H1 (cell line): Measurements from ENCODE around the gene PRKN. TPM values are rescaled to one million over a fixed set of nuclear protein-coding genes. Genes with fewer than 3 reads are reported as not detected.

Source experiments
- CTCF ChIA-PET: fragments of 300-600 bp; sonication (Branson Sonifier 250); formaldehyde crosslinking; loops from one replicate; lab custom pipeline; 2021; ENCODE audit not compliant: partially characterized antibody; lab: Charles Lee
- POLR2A ChIA-PET: fragments of 300-600 bp; sonication (Branson Sonifier 250); formaldehyde crosslinking; loops from one replicate; lab custom pipeline; 2021; ENCODE audit warnings: inconsistent platforms; ENCODE audit not compliant: partially characterized antibody; lab: Charles Lee
- DNase-seq, 2 experiments: peaks; one replicate each; pipeline versions ENCODE4 v3.0.0 to v3.0.0-alpha.2; 2010 to 2022; ENCODE audit warnings: low spot score in 2 of 2, low read depth in 1 of 2, mixed read lengths in 1 of 2
- FAIRE-seq: peaks from 2 replicates; lab custom pipeline; 2011; peaks lifted over from hg19 to GRCh38; lab: Jason Lieb, UNC
- H2AFZ ChIP-seq: 2 replicates; pipeline ENCODE4 v1.8.1; 2012; ENCODE audit warnings: low read length, inconsistent platforms
- H2AK5ac ChIP-seq: 2 replicates; pipeline ENCODE4 v1.6.1; 2013; ENCODE audit warnings: low read depth, low read length
- H2BK120ac ChIP-seq: replicated peaks from 2 replicates; pipeline ENCODE3; 2013; ENCODE audit warnings: low read depth, low read length, inconsistent platforms
- H2BK12ac ChIP-seq: 2 replicates; pipeline ENCODE4 v1.6.1; 2013; ENCODE audit warnings: low read depth, low read length
- H2BK15ac ChIP-seq: 2 replicates; pipeline ENCODE4 v1.6.1; 2013; ENCODE audit warnings: low read length
- H2BK20ac ChIP-seq: 2 replicates; pipeline ENCODE4 v1.6.1; 2013; ENCODE audit warnings: low read length
- H2BK5ac ChIP-seq: 2 replicates; pipeline ENCODE4 v1.6.1; 2013; ENCODE audit warnings: low read depth, low read length
- H3K14ac ChIP-seq: 2 replicates; pipeline ENCODE4 v1.6.1; 2013; ENCODE audit warnings: inconsistent platforms; ENCODE audit not compliant: insufficient read length
- H3K18ac ChIP-seq: 2 replicates; pipeline ENCODE4 v1.6.1; 2013; ENCODE audit warnings: low read length; ENCODE audit errors: extremely low read depth
- H3K23ac ChIP-seq: 2 replicates; pipeline ENCODE4 v1.6.1; 2013; ENCODE audit warnings: inconsistent platforms; ENCODE audit not compliant: insufficient read length
- H3K23me2 ChIP-seq: 2 replicates; pipeline ENCODE4 v1.6.1; 2013; ENCODE audit warnings: low read depth, low read length
- H3K27ac ChIP-seq: 2 replicates; pipeline ENCODE4 v1.6.1; 2011; ENCODE audit warnings: low read depth, low read length, inconsistent platforms
- H3K27me3 ChIP-seq, 4 experiments: replicated peaks in 1 of 4; 1 replicate in 1 of 4; 2 replicates in 3 of 4; pipeline versions ENCODE4 v1.6.1 to v1.8.1; 2011 to 2013; ENCODE audit warnings: low read length in 3 of 4, mild to moderate bottlenecking in 3 of 4, inconsistent platforms in 2 of 4, mixed read lengths in 2 of 4, moderate library complexity in 1 of 4; ENCODE audit not compliant: control insufficient read depth in 3 of 4, insufficient read depth in 3 of 4; ENCODE audit errors: extremely low read depth in 1 of 4
- H3K36me3 ChIP-seq, 4 experiments: 2 replicates each; pipeline versions ENCODE4 v1.6.1 to v1.8.1; 2011 to 2013; ENCODE audit warnings: mild to moderate bottlenecking in 4 of 4, low read length in 3 of 4, moderate library complexity in 2 of 4, control low read depth in 1 of 4, inconsistent platforms in 1 of 4; ENCODE audit not compliant: insufficient read depth in 4 of 4, control insufficient read depth in 2 of 4
- H3K4ac ChIP-seq: replicated peaks from 2 replicates; pipeline ENCODE3; 2013; ENCODE audit warnings: low read length, low read depth, mixed read lengths, inconsistent platforms; ENCODE audit not compliant: insufficient read length
- H3K4me1 ChIP-seq, 4 experiments: replicated peaks in 1 of 4; 1 replicate in 1 of 4; 2 replicates in 3 of 4; pipeline versions ENCODE4 v1.6.1 to v1.8.1; 2011 to 2013; ENCODE audit warnings: low read length in 3 of 4, inconsistent platforms in 2 of 4, mixed read lengths in 1 of 4; ENCODE audit not compliant: insufficient read depth in 4 of 4, control insufficient read depth in 3 of 4
- H3K4me2 ChIP-seq, 2 experiments: 2 replicates each; pipeline versions ENCODE4 v1.6.1 to v1.8.1; 2011 to 2013; ENCODE audit warnings: low read depth in 2 of 2, low read length in 2 of 2, control low read depth in 1 of 2, inconsistent platforms in 1 of 2, mild to moderate bottlenecking in 1 of 2; ENCODE audit not compliant: insufficient read depth in 1 of 2
- H3K4me3 ChIP-seq, 4 experiments: fragments of 200-600, 300-600 bp in 1 of 4; sonication (generic), shearing (Covaris generic), sonication (Bioruptor Twin) in 1 of 4; 2 replicates each; pipeline versions ENCODE4 v1.5.1 to v1.8.1; 2011 to 2016; ENCODE audit warnings: low read length in 4 of 4, low read depth in 3 of 4, control low read depth in 2 of 4, inconsistent platforms in 2 of 4, mild to moderate bottlenecking in 2 of 4, mixed read lengths in 1 of 4, moderate library complexity in 1 of 4; ENCODE audit not compliant: insufficient read depth in 2 of 4; ENCODE audit errors: extremely low read depth in 1 of 4
- H3K56ac ChIP-seq: replicated peaks from 2 replicates; pipeline ENCODE3; 2013; ENCODE audit warnings: low read depth, mild to moderate bottlenecking, mixed read lengths, low read length, inconsistent platforms; ENCODE audit not compliant: insufficient read length
- H3K79me1 ChIP-seq: 2 replicates; pipeline ENCODE4 v1.6.1; 2013; ENCODE audit warnings: low read depth, low read length, control low read depth
- H3K79me2 ChIP-seq, 2 experiments: 2 replicates each; pipeline versions ENCODE4 v1.6.1 to v1.8.1; 2012 to 2013; ENCODE audit warnings: low read length in 2 of 2, mild to moderate bottlenecking in 2 of 2, inconsistent platforms in 1 of 2; ENCODE audit not compliant: insufficient read depth in 2 of 2, control insufficient read depth in 1 of 2
- H3K9ac ChIP-seq, 4 experiments: replicated peaks in 1 of 4; 1 replicate in 1 of 4; 2 replicates in 3 of 4; pipeline versions ENCODE4 v1.6.1 to v1.8.1; 2011 to 2013; ENCODE audit warnings: low read depth in 3 of 4, low read length in 3 of 4, control low read depth in 2 of 4, mild to moderate bottlenecking in 2 of 4, moderate library complexity in 2 of 4, inconsistent platforms in 1 of 4; ENCODE audit errors: extremely low read depth in 1 of 4
- H3K9me3 ChIP-seq, 2 experiments: 2 replicates each; pipeline versions ENCODE4 v1.6.1 to v1.8.1; 2012 to 2013; ENCODE audit warnings: mild to moderate bottlenecking in 2 of 2, moderate library complexity in 2 of 2, control low read depth in 1 of 2, inconsistent platforms in 1 of 2, low read depth in 1 of 2, low read length in 1 of 2, mixed read lengths in 1 of 2; ENCODE audit not compliant: insufficient read depth in 2 of 2
- H4K20me1 ChIP-seq, 2 experiments: replicated peaks in 1 of 2; 2 replicates each; pipeline versions ENCODE3 to v1.8.1; 2011 to 2013; ENCODE audit warnings: inconsistent platforms in 2 of 2, low read length in 2 of 2, mild to moderate bottlenecking in 1 of 2; ENCODE audit not compliant: insufficient read depth in 2 of 2, control insufficient read depth in 1 of 2
- H4K5ac ChIP-seq: 2 replicates; pipeline ENCODE4 v1.6.1; 2013; ENCODE audit warnings: low read length, low read depth, mixed read lengths, inconsistent platforms; ENCODE audit not compliant: insufficient read length
- H4K8ac ChIP-seq: 2 replicates; pipeline ENCODE4 v1.8.0; 2013; ENCODE audit warnings: mild to moderate bottlenecking, moderate library complexity, low read length, inconsistent platforms; ENCODE audit not compliant: insufficient read depth; ENCODE audit errors: extremely low read depth
- H4K91ac ChIP-seq: replicated peaks from 2 replicates; pipeline ENCODE3; 2013; ENCODE audit warnings: low read length, mixed read lengths, inconsistent platforms; ENCODE audit not compliant: insufficient read length
- BCL11A ChIP-seq, 2 experiments: IDR thresholded peaks; one replicate each; pipeline ENCODE4 v1.6.1; 2011; ENCODE audit warnings: low read depth in 2 of 2, low read length in 2 of 2, mild to moderate bottlenecking in 2 of 2
- BRCA1 ChIP-seq: IDR thresholded peaks from 2 replicates; pipeline ENCODE4 v1.6.1; 2012; ENCODE audit warnings: low read depth, low read length, improper control_type of control experiment
- CREB1 ChIP-seq: IDR thresholded peaks from 2 replicates; pipeline ENCODE4 v1.6.1; 2012; ENCODE audit warnings: inconsistent platforms
- EGR1 ChIP-seq: IDR thresholded peaks from 2 replicates; pipeline ENCODE4 v1.6.1; 2011; ENCODE audit warnings: low read depth, low read length, borderline replicate concordance
- HDAC2 ChIP-seq, 2 experiments: fragments of 300-600 bp in 1 of 2; sonication (generic) in 1 of 2; IDR thresholded peaks; 2 replicates each; pipeline ENCODE4 v1.6.1; 2011 to 2012; ENCODE audit warnings: low read depth in 2 of 2, low read length in 2 of 2, mild to moderate bottlenecking in 2 of 2, moderate library complexity in 2 of 2, borderline replicate concordance in 1 of 2, inconsistent platforms in 1 of 2
- POU5F1 ChIP-seq: IDR thresholded peaks from 2 replicates; pipeline ENCODE4 v1.6.1; 2011; ENCODE audit warnings: low read depth, mild to moderate bottlenecking, low read length, moderate library complexity
- RFX5 ChIP-seq: IDR thresholded peaks from 2 replicates; pipeline ENCODE4 v1.6.1; 2011; ENCODE audit warnings: low read depth, low read length, improper control_type of control experiment, borderline replicate concordance
- SP2 ChIP-seq: IDR thresholded peaks from 2 replicates; pipeline ENCODE4 v1.6.1; 2012; ENCODE audit warnings: mild to moderate bottlenecking, low read length, inconsistent platforms
- SP4 ChIP-seq: IDR thresholded peaks from 2 replicates; pipeline ENCODE4 v1.6.1; 2012; ENCODE audit warnings: low read length, inconsistent platforms
- SRF ChIP-seq: IDR thresholded peaks from 2 replicates; pipeline ENCODE4 v1.6.1; 2011; ENCODE audit warnings: mild to moderate bottlenecking, low read depth, low read length, moderate library complexity
- USF2 ChIP-seq: IDR thresholded peaks from 2 replicates; pipeline ENCODE4 v1.6.1; 2011; ENCODE audit warnings: low read length, improper control_type of control experiment
- WGBS, 2 experiments: shearing (Covaris generic) in 1 of 2; methylation state at CpG; one replicate each; pipeline versions ENCODE4 v1.1.6 to v1.1.7; 2013 to 2015; ENCODE audit warnings: low lambda C conversion rate in 2 of 2, mixed read lengths in 2 of 2, inconsistent platforms in 1 of 2, low coverage in 1 of 2, missing lambda C conversion rate in 1 of 2; ENCODE audit not compliant: insufficient replicate concordance in 2 of 2, insufficient coverage in 1 of 2, insufficient read length in 1 of 2; ENCODE audit errors: extremely low coverage in 1 of 2, missing lambda C conversion rate in 1 of 2; 5-methylcytosine and 5-hydroxymethylcytosine counted together
- polyA plus RNA-seq, 7 experiments: library from polyadenylated mRNA; depleted of rRNA in 3 of 7; stranded (reverse) in 5 of 7; unstranded in 2 of 7; fragments of >200 nt in 5 of 7; fragments of 200-250 nt in 2 of 7; gene quantifications; 1 replicate in 5 of 7; 2 replicates in 1 of 7; 4 replicates in 1 of 7; pipeline versions ENCODE4 v1.2.1 to v1.2.3, GENCODE V29; 2011 to 2013; ENCODE audit warnings: missing spikeins in 2 of 7, mixed read lengths in 2 of 7
- total RNA-seq: library from RNA; stranded (reverse); fragmentation: NEBNext Ultra II Directional; extraction: Animal tissue kit (Norgen Biotek cat#: 25700); gene quantifications from 2 replicates; pipeline ENCODE4 v1.2.1, GENCODE V29; 2021
- TF ChIP-seq, protein P1 (sequence below): IDR thresholded peaks from 2 replicates; pipeline ENCODE4 v1.6.1; 2011; ENCODE audit warnings: low read depth, mild to moderate bottlenecking, low read length; ENCODE audit not compliant: insufficient read depth

PRKN gene
- total and polyA plus RNA-seq, 2 of the 8 experiments (the other 6 are each of a cell fraction or from before 2014, with no cell fraction given), result 0.13 to 0.29 TPM

DNA sequence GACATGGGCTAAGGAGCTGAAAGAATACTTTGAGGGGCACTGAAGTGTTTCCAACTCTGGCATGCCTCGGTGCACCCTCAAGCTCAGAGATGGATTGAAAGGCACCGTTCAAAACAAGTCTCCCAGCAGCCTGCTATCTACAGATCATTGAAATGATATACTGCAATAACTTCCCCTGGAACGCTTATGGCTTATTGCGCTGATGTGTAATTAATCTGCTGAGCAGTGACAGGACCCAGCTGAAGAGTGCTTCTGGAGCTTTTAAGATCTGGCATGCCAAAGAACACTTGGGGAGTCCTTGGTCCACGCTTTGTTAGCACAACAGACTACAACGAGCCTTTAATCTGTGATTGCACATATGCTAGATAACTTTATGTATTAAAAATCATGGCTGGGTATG, 708.2 kb downstream of the PRKN start:
- ChIA-PET CTCF (interaction anchor here (1.1 kb wide), 1 partner anchor 180 kb away, joined by 3 read pairs; no protein-coding TSS in a partner anchor), POLR2A (interaction anchor here (0.6 kb wide), 1 partner anchor 11 kb away, joined by 4 read pairs; no protein-coding TSS in a partner anchor)

More for the DNA sequence above, 708.2 kb downstream of the PRKN start:
- no peaks in the 10 kb centered on the region for H3K23me2 ChIP-seq
- no peak overlapping the region for H3K4me2 ChIP-seq
- no peak overlapping the region for H2AK5ac ChIP-seq
- 89% methylated on average over 6 of the region's 6 CpGs; no CpG with 5 or more reads in 1 of the 2 experiments for WGBS, 2 experiments
- H3K4me1 ChIP-seq, result no peaks in the 10 kb centered on the region
- H3K14ac ChIP-seq, result no peak overlapping the region
- H2BK12ac ChIP-seq, result no peak overlapping the region
- no peak overlapping the region for H4K5ac ChIP-seq
- no peak overlapping the region for H3K4ac ChIP-seq
- H3K27ac ChIP-seq, result no peak overlapping the region
- no peak overlapping the region for H2BK5ac ChIP-seq
- no peak overlapping the region for H4K8ac ChIP-seq
- no peaks in the 10 kb centered on the region for H3K79me1 ChIP-seq
- TF ChIP-seq SP2 (no peak), USF2 (no peak), SP4 (no peak), SRF (no peak), POU5F1 (no peak), HDAC2 (IDR thresholded peaks at IDR 0.05; ENCODE audit: borderline replicate concordance in 1 of 2, low read depth in 2 of 2, low read length in 2 of 2) (no peak), CREB1 (no peak), BCL11A (IDR thresholded peaks at IDR 0.05; ENCODE audit: low read depth in 2 of 2, low read length in 2 of 2) (no peak), BRCA1 (no peak), RFX5 (no peak), EGR1 (no peak)
- TF ChIP-seq, protein P1, sequence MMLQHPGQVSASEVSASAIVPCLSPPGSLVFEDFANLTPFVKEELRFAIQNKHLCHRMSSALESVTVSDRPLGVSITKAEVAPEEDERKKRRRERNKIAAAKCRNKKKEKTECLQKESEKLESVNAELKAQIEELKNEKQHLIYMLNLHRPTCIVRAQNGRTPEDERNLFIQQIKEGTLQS, result no peak
- H3K79me2 ChIP-seq, result no peaks in the 10 kb centered on the region
- H3K36me3 ChIP-seq, result no peaks in the 10 kb centered on the region
- no peak overlapping the region for H3K4me3 ChIP-seq
- H3K56ac ChIP-seq, result no peak overlapping the region
- no peak overlapping the region for H2BK120ac ChIP-seq
- no peak overlapping the region for H2BK20ac ChIP-seq
- no peak overlapping the region for H3K18ac ChIP-seq
- no peak overlapping the region for H4K91ac ChIP-seq
- no peak overlapping the region for H3K23ac ChIP-seq
- H3K9ac ChIP-seq, result no peak overlapping the region
- DNase-seq (no peak), FAIRE-seq (no peak)
- no peaks in the 10 kb centered on the region for H4K20me1 ChIP-seq
- H2AFZ ChIP-seq, result no peak overlapping the region
- H2BK15ac ChIP-seq, result no peak overlapping the region
- H3K27me3 ChIP-seq, result no peaks in the 10 kb centered on the region
- no peaks in the 10 kb centered on the region for H3K9me3 ChIP-seq
